ENCODE results near the gene HOXD1.

Gene HOXD1

GRCh38 chr2:176187899-176188773 is at the start of gene HOXD1:
TSS of gene HOXD1 (plus strand) at chr2:176188668. CDS start at chr2:176188802, 134 bp downstream.
- DNase-seq (ENCODE audit: low spot score) = peak; percentile 80

GRCh38 chr2:176138923-176139660 is 49.4 kb upstream of the HOXD1 start:
- DNase-seq (ENCODE audit: low spot score) = no peak

DNA sequence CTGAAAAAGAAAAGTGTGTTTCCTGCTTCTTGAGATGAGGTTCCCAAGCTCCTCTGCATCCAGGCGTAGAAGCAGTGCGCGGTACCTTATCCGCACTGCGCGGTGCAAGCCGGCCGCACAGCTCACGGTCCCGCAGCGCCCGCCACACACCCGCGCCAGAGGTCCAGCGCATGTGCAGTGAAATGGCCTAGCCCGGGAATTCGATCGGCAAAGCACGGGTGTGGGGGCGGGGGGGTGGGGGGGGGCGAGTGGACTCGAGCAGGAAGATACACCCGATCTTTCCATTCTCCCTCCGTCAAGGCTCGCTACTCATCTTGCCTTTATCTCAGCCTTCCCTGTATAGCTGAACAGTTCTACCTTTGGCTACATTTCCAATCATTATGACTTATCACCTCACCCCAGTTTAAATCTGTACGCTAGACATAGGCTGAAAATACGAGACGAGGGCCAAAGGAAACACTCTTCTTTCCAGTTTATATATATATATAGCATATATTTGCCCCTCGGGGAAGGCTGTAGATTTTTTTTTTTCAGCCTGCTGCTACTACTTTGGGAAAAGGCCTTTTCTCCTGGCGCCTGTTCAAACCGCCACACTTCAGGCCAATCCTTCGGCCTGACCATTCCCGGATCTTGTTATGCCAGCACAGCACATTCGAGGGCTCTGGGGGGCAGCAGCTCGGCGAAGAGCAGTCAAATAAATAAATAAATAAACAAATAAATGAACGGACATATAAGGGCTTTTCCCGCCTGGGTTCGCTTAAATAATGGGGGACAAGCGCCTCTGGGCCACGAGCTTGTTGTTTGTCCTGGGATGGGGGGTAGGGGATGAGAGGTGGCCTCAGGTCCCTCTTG is 48.6 kb upstream of the HOXD1 start:
- peak; percentile 11 for DNase-seq (ENCODE audit: low spot score)

DNA sequence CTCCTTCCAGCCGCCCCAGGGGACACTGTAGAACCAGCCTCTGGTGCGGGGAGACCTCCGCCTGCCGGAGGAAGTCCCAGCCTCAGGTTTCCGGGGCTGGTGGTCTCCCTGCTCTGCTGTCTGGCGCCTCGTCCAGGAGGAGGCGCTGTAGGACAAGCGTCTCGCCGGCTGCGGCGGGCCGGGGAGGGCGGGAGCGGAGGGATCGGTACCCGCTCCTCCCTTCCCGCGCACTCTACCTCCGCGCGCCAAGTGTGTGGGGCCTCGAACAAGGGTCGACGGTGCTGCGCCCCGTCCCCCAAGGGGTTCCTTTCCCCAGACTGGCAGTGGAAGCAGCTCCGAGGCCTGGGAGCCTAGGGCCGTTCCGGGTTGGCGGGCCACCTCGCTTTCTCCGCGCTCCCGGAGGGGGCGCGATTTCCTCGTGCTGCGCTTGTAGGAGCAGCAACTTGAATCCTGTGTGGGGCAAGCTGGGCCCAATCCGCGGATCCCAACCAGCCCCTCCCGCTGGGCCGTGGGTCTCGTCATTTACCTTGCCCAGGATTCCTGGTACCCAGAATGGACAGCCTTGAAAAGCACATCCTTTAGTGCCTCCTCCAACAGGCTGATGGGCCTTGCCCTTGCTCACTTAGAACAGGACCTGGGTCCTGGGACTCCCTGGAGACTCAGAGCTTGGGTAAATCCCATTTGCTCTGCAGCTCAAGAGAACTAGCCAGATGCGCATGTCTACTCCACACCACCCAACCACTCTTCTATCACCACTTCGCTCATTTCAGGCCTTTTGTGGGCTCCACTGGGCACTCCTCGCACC is 47.8 kb upstream of the HOXD1 start:
- DNase-seq (ENCODE audit: low spot score) = peak; percentile 63

- no peak for DNase-seq (ENCODE audit: low spot score)
Measured at GRCh38 chr2:176142281-176142680, 46.2 kb upstream of the HOXD1 start.

DNA sequence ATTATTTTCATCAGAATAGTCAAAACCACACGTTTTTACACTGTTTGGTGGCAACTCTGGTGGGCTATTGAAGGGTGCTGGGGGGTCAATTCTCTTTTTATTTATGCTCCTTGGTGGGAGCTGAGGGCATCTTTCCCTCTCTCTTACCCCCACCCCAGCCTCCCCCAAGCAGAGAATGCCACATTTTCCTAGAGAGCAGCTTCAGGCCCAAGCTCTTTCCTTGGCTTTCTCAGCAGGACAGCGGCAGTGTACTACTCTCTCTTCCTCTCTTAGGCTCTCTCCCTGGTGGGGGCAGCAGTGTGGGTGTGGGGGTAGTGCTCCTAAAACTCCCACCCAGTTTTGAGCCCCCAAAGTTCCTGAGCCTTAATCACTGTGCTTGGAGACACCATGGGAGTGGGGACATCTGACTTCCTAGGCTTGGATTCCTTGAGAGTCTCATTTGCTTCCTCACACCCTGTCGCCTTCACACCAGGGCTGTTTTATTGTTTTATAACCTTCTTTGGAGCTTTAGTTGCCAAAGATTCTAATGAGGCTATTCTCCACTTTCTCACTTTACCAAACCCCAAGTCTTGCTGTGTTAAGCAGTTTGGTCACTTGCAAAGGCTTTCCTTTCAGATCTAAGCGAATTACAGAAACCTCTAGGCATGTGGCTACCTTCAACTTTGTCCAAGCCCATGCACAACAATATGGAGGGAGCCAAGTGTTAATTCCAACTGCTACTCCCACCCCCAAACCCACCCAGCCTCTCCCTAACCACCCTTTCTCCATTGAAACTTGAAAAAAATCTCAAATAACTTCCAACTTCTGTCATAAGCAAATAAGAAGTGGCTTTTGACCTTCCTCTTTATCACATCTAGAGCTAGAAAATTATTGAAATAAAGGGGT is 43.1 kb upstream of the HOXD1 start:
- no peak for DNase-seq (ENCODE audit: low spot score)

DNA sequence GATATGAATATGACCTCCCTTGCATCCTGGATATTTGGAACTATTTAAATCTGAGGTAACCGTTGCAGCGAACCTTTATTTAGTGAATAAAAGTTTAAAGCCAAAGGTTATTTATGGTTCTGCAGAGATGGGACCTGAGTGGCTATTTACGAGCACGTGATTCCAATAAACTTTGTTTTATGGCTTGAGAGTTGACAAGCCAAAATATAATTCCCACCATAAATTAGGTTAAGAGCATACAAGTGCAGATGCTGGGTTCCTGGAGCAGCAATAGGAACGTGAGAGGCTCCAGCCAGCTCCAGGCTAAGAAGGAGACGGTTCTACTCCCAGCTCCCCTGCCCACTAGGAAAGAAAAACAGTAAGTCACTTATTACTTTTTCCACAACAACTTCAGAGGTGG is 42.4 kb upstream of the HOXD1 start:
- DNase-seq (ENCODE audit: low spot score) = no peak

DNA sequence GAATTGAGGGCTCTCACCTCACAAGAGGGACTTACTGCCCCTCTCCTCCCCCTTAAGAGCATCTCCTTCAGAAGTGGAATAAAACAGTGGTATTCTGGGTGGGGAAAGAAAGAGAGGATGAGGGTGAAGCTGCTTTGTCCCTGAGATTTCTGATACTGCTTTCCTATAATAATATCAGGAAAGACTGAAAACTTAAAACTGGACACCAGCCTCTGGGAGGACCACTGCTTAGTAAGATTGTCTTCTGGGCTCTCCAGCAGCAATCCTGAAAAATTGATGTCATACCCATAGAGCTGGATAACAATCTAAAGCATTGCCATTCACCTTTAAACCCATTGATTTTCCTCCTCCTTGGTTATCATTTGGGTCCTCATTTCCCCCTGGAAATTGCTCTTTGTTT is 41.8 kb upstream of the HOXD1 start:
- no peak for DNase-seq (ENCODE audit: low spot score)

DNA sequence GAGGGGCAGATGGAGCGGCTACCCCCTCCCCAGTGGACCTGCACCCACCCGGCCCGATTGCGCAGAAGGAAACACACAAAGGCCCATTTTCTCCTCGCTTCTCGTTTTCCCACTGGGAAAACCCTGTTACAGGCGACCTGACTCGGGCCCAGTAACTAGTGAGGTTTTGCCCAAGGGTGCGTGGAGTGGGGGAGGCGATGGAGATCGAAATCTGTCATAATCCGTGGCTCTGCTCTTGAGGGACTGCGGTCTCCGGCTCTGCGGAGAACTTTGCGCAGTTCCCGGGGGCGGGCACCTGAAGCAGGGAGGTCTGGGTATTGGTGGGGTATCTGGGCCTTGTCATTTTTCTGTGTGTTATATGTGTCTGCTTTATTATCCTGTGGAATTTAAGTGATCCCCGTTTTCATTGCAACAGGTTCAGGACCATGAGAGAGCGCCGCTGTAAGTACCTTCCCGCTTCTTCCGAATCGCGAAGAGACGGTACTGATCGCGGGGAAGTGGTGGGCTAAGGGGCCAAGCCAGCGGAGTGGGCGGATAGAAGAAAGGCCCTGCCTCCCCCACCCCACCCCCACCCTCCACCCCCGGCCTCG is 41.2 kb upstream of the HOXD1 start:
- DNase-seq (ENCODE audit: low spot score) = no peak

- DNase-seq (ENCODE audit: low spot score) = no peak
Measured at GRCh38 chr2:176147800-176148496, 40.5 kb upstream of the HOXD1 start.

GRCh38 chr2:176148751-176149421 is 39.6 kb upstream of the HOXD1 start:
- DNase-seq (ENCODE audit: low spot score) = no peak

GRCh38 chr2:176149481-176149938 is 39.0 kb upstream of the HOXD1 start:
- DNase-seq (ENCODE audit: low spot score) = no peak

DNA sequence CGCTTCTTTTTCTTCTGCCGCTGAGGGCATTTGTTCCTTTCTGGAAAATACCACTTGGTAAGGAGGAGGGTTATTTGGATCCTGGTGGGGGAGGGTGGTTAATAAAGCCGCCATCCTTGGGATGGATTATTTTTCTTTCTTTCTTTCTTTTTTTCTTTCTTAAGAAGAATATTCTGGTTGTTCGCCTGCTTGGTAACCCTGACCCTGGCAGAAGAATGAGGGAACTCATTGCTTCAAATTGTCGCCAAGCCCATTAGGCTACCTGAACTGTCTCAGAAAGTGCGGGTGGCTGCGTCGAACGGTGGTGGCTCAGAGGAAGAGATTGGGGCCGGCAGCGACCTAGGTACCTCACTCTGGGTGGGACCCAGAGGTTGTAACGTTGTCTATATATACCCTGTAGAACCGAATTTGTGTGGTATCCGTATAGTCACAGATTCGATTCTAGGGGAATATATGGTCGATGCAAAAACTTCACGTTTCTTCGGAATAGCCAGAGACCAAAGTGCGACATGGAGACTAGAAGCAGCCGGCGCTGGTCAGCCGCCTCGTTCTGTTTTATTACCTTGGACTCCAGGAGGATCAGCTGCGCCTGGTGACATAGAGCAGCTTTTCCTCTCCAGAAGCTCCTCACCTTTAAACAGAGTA is 38.4 kb upstream of the HOXD1 start:
- DNase-seq (ENCODE audit: low spot score) = no peak

DNA sequence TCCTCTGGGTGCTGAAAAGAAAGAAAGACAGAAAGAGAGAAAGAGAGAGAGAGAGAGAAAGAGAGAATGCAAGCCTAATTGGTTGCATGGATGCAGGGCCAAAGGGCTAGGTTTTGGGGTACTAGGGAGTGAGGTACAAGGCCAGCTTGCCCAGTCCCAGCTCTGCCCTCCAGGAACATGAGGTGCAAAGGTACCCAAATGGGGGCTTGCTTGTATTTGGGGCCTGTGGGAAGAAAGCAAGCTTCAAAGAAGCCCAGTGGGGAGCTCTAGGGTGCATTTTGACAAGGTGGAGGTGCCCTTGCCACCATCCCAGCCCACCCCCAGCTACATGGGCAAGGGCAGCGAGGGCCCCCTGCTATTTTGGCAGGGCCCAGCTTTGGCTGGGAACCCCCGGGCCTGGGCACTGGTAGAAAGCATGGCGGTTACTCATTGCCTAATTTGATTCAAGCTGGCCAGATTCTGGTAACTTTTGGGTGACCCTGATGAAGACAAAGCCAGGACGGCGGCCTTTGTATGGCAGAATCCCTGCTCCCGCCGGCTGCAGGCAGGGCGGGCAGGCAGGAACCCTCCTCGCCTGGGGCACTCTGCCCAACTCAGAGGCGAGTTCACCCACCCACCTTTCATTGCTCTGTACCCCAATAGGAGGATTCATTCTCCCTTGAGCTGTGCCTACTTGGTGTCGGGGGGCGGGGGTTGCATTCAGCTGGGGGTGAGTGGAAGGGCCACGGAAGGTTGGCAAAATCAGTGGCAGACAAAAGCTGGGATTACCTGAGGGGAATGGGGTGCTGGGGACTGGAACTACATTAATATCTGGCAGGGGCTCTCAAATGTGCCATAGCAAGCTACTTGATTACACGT is 37.7 kb upstream of the HOXD1 start:
- DNase-seq (ENCODE audit: low spot score) = no peak

DNA sequence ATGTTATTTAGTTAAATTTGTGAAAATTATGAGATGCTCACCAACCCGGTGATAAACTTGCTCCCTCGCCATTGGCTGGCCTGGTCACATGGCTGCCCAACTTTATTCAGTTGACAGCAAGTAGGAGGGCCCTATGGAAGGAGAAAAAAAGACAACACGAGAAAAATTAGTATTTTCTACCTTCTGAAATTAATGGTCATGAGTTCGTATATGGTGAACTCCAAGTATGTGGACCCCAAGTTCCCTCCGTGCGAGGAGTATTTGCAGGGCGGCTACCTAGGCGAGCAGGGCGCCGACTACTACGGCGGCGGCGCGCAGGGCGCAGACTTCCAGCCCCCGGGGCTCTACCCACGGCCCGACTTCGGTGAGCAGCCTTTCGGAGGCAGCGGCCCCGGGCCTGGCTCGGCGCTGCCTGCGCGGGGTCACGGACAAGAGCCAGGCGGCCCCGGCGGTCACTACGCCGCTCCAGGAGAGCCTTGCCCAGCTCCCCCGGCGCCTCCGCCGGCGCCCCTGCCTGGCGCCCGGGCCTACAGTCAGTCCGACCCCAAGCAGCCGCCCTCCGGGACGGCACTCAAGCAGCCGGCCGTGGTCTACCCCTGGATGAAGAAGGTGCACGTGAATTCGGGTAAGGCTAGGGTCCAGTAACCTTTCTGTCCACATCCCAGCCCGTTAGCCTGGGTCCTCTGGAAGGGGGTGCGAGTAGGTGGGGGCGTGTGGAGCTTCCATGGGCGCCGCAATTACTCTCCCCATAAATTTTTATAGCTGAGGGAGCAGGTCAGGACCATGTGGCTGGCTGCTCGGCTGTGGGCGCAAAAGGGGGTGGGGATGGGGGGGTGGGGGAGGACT is 36.8 kb upstream of the HOXD1 start, which contains the start of gene HOXD4:
Gene HOXD4 (plus strand): TSS at position 109 of the 846 bp plus-strand sequence. CDS start 84 bp downstream, at position 193.
- no peak for DNase-seq (ENCODE audit: low spot score)

All from globus pallidus (tissue), 1 donor.